ENCODE results near the gene NDC1.
A peak's percentile ranks its signal among the peaks of the same experiment; 100 is the strongest.

Gene NDC1

DNA sequence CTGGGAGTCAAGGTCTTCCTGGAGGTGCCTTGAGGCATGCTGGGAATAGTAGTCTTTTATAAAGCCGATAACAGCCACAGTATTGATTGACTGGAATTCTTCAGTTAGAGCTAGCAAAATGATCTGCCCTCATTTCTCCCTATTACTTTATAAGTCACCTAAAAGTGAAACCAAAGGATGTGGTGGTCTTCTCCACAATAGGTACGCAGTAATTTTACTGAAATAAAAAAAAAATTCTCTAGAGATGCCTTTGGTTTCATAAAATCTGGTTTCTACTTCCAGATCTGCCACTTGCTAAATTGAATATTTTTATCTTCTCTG, 518 bp upstream of the NDC1 start:
- H3K27ac ChIP-seq, result peak overlapping the region; percentile 98
- TF ChIP-seq ZFX (IDR thresholded peaks at IDR 0.05; ENCODE audit: borderline replicate concordance), result no peak
- TF ChIP-seq, protein P1, sequence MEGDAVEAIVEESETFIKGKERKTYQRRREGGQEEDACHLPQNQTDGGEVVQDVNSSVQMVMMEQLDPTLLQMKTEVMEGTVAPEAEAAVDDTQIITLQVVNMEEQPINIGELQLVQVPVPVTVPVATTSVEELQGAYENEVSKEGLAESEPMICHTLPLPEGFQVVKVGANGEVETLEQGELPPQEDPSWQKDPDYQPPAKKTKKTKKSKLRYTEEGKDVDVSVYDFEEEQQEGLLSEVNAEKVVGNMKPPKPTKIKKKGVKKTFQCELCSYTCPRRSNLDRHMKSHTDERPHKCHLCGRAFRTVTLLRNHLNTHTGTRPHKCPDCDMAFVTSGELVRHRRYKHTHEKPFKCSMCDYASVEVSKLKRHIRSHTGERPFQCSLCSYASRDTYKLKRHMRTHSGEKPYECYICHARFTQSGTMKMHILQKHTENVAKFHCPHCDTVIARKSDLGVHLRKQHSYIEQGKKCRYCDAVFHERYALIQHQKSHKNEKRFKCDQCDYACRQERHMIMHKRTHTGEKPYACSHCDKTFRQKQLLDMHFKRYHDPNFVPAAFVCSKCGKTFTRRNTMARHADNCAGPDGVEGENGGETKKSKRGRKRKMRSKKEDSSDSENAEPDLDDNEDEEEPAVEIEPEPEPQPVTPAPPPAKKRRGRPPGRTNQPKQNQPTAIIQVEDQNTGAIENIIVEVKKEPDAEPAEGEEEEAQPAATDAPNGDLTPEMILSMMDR (IDR thresholded peaks at IDR 0.05), result no peak

DNA sequence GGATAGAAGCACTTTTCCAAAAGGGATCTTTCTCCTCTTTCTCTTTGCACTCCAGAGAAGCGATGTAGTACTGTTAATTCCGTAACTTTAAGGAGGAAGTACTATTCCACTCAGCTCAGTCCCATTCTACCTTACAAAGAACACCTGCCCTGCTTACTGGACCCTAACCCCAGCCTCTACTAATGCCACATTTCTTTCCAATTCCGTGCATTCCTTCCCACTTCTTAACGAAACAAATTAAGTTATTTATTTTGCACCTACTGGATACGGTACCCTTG, 511 bp downstream of the NDC1 start:
- TF ChIP-seq, protein P1 (IDR thresholded peaks at IDR 0.05), result no peak
- TF ChIP-seq ZFX (IDR thresholded peaks at IDR 0.05; ENCODE audit: borderline replicate concordance), result no peak
- H3K27ac ChIP-seq, result peak overlapping the region; percentile 98

DNA sequence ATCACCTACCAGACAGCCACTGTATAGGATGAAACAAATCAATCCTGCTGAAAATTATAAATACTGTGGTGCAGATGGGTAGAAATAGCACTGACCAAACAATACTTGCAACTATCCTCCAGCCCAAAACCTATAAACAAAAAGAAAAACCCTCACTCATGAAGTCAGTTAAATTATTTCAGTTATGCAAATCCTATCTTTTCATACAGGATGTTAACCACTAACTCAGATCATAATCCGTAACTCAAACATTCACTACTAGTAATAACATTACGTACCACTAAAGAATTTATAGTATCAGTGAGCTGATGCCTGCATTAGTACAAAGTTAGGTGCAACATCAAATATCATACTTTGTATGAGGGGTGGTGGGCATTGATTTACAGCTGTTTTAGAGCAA, 2.6 kb downstream of the NDC1 start:
- no peak overlapping the region for H3K27ac ChIP-seq
- TF ChIP-seq, protein P1 (IDR thresholded peaks at IDR 0.05), result no peak
- TF ChIP-seq ZFX (IDR thresholded peaks at IDR 0.05; ENCODE audit: borderline replicate concordance), result no peak

DNA sequence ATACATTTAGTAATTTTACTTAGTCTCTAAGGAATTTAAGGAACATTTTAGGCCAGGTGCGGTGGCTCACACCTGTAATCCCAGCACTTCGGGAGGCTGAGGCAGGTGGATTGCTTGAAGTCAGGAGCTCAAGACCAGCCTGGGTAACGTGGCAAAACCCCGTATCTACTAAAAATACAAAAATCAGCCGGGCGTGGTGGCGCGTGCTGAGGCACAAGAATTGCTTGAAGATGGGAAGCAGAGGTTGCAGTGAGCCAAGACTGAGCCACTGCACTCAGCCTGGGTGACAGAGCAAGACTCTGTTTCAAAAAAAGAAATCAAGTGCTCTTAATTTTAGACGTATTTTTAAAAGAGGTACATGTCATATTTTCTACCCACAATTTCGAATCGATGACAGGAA, 3.3 kb downstream of the NDC1 start:
- H3K27ac ChIP-seq, result no peak overlapping the region
- TF ChIP-seq, protein P1 (IDR thresholded peaks at IDR 0.05), result no peak
- no peak for TF ChIP-seq ZFX (IDR thresholded peaks at IDR 0.05; ENCODE audit: borderline replicate concordance)

DNA sequence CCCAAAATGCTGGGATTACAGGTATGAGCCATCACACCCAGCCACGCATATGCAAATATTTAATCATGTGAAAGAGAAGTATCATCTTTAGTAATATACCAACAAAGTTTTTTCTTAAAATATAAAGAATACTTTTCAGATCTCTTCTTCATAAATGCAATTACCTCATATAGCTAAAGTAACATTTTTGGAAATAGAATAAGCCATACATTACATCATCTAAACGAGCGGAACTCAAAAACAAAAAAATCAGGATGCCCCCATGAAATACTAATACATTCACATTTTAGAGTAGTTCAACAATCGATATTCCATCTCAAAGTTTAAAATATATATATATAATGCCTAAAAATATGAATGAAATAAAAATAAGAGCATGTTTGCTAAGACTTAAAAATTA, 4.7 kb downstream of the NDC1 start:
- H3K27ac ChIP-seq, result no peak overlapping the region
- TF ChIP-seq ZFX (IDR thresholded peaks at IDR 0.05; ENCODE audit: borderline replicate concordance), result no peak
- TF ChIP-seq, protein P1 (IDR thresholded peaks at IDR 0.05), result no peak

DNA sequence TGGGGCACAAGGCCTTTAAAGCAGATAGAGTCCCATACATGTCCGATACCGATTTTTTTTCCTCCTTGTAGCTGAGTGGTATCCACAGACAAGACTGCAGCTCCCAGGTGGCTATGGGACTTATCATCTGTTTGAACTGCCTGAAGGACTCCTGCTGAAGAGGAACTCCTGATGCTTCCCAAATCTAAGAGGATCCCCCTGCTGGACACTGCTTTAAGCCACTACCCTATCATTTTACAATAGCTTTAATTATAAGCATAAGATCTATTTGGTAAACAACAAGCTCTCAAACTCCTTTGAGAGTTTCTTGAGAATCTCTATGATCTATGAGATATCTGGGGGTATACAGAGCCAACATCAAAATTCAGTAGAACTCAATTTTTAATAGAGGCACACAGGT, 11.7 kb downstream of the NDC1 start:
- TF ChIP-seq, protein P1 (IDR thresholded peaks at IDR 0.05), result no peak
- TF ChIP-seq ZFX (IDR thresholded peaks at IDR 0.05; ENCODE audit: borderline replicate concordance), result no peak
- no peak overlapping the region for H3K27ac ChIP-seq

DNA sequence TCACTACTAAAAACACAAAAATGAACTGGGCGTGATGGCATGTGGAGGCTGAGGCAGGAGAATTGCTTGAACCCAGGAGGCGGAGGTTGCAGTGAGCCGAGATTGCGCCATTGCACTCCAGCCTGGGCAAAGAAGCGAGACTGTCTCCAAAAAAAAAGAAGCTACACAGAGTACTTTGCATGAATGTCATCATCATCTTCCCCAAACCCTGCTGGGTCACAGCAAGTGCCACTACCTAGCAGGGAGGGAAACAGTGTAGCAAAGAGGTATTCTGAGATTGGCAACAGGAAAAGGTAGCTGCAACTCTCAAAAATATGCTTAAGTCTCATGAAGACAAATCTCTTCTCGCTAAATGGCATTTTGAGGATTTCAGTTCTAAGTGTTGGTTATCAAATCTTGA, 12.8 kb downstream of the NDC1 start:
- no peak overlapping the region for H3K27ac ChIP-seq
- TF ChIP-seq ZFX (IDR thresholded peaks at IDR 0.05; ENCODE audit: borderline replicate concordance), result no peak
- TF ChIP-seq, protein P1 (IDR thresholded peaks at IDR 0.05), result no peak
